Rectal smooth muscle tissue (tissue), 1 donor: ENCODE results near the gene LDHB.

Source experiments
- H3K27ac ChIP-seq: one replicate; pipeline ENCODE4 v1.7.0; 2013; ENCODE audit warnings: low read depth, low read length, inconsistent platforms
- H3K27me3 ChIP-seq: one replicate; pipeline ENCODE4 v1.7.0; 2013; ENCODE audit warnings: low read length; ENCODE audit not compliant: control insufficient read depth, insufficient read depth
- H3K36me3 ChIP-seq: one replicate; pipeline ENCODE4 v1.7.0; 2013; ENCODE audit warnings: low read length; ENCODE audit not compliant: control insufficient read depth, insufficient read depth
- H3K4me1 ChIP-seq: one replicate; pipeline ENCODE4 v1.7.0; 2013; ENCODE audit warnings: low read length; ENCODE audit not compliant: control insufficient read depth, insufficient read depth
- H3K4me3 ChIP-seq: one replicate; pipeline ENCODE4 v1.7.0; 2013; ENCODE audit warnings: low read length
- H3K9ac ChIP-seq: one replicate; pipeline ENCODE4 v1.7.0; 2013; ENCODE audit warnings: low read length

LDHB gene

DNA sequence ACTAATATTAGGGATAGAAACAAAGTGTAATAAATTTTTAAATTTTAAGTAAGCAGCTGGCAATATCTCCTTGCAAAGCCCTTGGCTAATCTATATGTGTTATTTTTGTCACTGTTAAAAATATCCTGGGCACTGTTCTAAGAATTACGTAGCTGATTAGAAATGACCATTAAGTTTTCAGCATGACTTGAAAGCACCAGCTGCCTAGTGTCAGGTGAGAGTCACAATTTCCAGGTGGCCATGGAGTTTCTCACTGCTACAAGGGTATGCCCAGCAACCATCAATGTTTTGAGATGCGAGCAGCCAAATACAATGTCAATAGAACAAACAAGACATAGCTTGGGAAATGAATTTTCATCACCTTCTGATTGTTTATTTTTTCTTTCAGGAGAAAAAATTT is 29.7 kb downstream of the LDHB start:
- no peak overlapping the region for H3K9ac ChIP-seq
- no peaks in the 10 kb centered on the region for H3K27me3 ChIP-seq
- no peaks in the 10 kb centered on the region for H3K4me1 ChIP-seq
- H3K4me3 ChIP-seq: no peak overlapping the region
- no peaks in the 10 kb centered on the region for H3K36me3 ChIP-seq
- no peak overlapping the region for H3K27ac ChIP-seq

DNA sequence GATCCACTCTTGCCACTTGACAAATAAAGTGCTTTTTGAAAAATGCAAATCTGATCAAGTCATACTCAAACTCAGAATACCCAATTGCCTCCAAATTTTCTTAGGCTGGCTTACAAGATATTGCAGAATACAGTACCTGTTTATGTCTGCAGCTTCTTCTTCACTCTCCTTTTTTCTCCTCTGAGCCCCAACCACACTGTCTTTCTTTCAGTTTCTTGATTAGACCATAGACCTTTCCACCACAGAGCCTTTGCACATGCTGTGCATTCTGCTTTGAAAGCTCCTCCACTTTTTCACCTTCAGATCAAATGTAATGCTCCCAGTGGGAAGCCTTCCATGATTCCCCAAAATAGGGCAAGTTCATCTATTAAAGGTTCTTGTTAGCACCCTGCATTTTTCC is 39.1 kb downstream of the LDHB start:
- H3K27me3 ChIP-seq: no peaks in the 10 kb centered on the region

DNA sequence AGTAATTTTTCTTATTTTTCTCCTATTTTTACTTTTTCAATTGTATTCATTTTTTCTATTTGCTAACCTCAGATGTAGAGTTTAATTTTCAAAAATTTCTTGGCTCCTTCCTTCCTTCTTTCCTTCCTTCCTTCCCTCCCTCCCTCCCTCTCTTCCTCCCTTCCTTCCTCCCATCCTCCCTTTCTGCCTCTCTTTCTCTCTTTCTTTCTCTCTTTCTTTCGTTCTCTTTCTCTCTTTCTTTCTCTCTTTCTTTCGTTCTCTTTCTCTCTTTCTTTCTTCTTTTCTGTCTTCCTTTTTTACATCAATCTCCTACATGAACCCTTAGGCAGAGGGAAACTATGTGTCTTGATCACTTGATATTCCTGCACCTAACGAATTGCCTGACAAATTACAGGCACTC is 40.6 kb downstream of the LDHB start:
- Histone ChIP-seq H3K27ac (no peak overlapping the region), H3K4me1 (no peaks in the 10 kb centered on the region), H3K36me3 (no peaks in the 10 kb centered on the region), H3K9ac (no peak overlapping the region), H3K4me3 (no peak overlapping the region), H3K27me3 (no peaks in the 10 kb centered on the region)

More for the DNA sequence above, 39.1 kb downstream of the LDHB start:
- Histone ChIP-seq H3K4me3 (no peak overlapping the region), H3K9ac (no peak overlapping the region), H3K4me1 (no peaks in the 10 kb centered on the region), H3K27ac (no peak overlapping the region), H3K36me3 (no peaks in the 10 kb centered on the region)

DNA sequence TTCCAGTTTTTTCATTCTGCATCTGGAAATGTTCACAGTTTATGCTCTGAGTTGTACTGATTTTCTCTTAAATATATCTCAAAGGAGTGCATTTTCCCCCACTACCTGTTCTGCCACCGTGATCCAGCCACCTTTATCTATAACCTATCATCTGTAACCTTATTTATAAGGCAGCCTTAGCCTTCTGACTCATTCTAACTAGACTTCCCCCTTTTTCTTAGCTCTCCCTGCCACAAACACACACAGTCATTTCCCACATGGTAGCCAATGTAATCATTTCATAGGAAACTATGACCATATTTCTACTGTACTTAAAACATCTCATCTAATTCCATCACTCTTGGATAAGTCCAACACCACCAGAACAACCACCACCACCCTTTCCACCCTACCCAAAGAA is 42.2 kb downstream of the LDHB start:
- H3K4me3 ChIP-seq: no peak overlapping the region
- H3K27me3 ChIP-seq: no peaks in the 10 kb centered on the region
- H3K27ac ChIP-seq: no peak overlapping the region
- no peaks in the 10 kb centered on the region for H3K36me3 ChIP-seq
- no peak overlapping the region for H3K9ac ChIP-seq
- H3K4me1 ChIP-seq: no peaks in the 10 kb centered on the region

DNA sequence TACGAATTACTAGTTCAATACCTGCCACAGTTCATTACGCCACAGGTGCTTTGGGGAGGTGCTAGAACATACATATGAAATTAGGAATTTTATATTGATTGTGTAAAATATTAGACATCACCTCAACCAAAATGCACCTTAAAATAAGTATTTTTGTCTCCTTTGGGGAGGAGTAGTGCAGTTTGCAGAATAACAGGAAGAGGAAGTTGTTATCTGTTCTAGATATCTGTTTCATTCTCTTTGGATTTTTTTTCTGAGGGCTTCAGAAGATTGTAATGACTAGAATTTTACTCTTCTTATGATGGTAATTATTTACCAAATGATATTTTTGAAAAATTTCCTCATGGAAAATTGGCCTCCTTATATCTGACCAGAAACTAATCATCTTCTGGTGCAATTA is 43.1 kb downstream of the LDHB start:
- Histone ChIP-seq H3K4me3 (no peak overlapping the region), H3K9ac (no peak overlapping the region), H3K27ac (no peak overlapping the region), H3K36me3 (no peaks in the 10 kb centered on the region), H3K27me3 (no peaks in the 10 kb centered on the region), H3K4me1 (no peaks in the 10 kb centered on the region)

DNA sequence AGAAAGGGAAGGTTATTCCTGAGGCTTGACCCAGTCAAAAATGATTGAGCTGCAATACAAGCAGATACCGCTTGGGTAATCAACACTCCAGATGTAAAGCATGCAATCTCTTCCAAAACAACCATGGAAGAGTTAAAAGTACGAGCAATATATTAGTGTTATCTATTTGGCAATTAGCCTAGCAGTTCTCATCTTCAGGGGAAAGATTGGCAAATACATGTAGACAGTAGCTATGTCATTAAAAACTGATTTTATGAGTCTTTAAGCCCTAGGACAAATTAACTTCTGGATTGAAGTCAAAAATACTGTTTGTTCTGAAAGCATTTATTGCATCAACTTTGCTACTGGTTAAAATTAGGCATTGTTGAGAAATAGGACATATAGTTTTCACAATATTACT is 43.7 kb downstream of the LDHB start:
- Histone ChIP-seq H3K4me1 (no peaks in the 10 kb centered on the region), H3K27ac (no peak overlapping the region), H3K4me3 (no peak overlapping the region), H3K36me3 (no peaks in the 10 kb centered on the region), H3K9ac (no peak overlapping the region), H3K27me3 (no peaks in the 10 kb centered on the region)

DNA sequence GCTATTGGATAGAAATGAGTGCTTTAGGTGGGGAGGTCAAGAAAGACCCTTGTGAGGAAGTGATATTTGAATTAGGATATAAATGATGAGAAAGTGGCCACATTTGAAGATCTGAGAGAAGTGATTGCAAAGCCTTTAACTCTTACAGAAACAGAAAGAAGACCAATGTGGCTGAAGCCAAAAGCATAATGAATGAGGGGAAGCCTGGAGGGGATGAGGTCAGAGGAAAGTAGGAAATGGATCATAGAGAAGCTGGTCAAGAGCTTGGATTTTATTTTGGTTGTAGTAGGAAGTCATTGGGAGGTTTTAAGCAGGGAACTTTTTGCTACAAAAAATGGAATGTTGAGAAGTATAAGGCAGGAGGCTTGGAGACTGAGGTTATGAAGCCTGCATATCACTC is 49.4 kb downstream of the LDHB start:
- Histone ChIP-seq H3K9ac (no peak overlapping the region), H3K36me3 (no peaks in the 10 kb centered on the region), H3K27me3 (no peaks in the 10 kb centered on the region), H3K27ac (no peak overlapping the region), H3K4me3 (no peak overlapping the region), H3K4me1 (no peaks in the 10 kb centered on the region)

DNA sequence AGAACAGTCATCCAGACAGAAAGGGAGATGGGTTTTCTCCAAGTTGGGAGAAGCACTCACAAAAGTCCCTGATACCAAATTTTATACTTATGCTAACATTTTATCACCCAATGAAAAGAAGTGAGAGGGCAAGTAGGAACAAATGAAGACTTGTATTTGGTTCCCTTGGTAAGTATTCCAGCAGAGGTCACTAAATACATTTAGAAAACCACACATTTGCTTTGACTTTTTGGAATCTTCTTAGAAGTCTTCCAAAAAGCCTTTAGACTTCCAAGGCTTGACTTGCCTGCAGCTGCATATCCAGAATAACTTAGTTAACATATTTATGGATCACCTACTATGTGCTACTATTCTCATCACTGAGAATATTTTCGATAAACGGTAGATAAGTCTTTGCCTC is 49.9 kb downstream of the LDHB start:
- H3K4me1 ChIP-seq: no peaks in the 10 kb centered on the region
- H3K9ac ChIP-seq: no peak overlapping the region
- H3K27me3 ChIP-seq: no peaks in the 10 kb centered on the region
- H3K27ac ChIP-seq: no peak overlapping the region
- H3K4me3 ChIP-seq: no peak overlapping the region
- H3K36me3 ChIP-seq: no peaks in the 10 kb centered on the region

DNA sequence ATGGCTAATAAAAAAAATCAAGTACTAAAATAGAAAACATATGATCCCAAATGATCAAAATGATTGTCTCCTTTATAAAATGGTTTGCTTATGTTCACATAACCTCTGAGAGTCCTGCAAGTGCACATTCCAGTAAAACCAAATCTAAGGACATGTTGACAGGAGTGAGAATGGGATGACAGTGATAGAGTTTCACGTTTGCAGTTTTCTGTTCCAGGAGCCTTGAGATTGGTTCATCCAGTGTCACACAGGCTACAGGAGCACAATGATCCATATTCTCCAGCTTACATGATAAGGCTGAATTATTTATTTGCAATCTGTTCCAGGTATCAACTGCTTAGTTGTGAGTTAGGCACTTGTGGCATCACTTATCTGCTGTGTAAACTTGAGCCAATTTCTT is 51.5 kb downstream of the LDHB start:
- Histone ChIP-seq H3K4me1 (no peaks in the 10 kb centered on the region), H3K4me3 (no peak overlapping the region), H3K9ac (no peak overlapping the region), H3K27me3 (no peaks in the 10 kb centered on the region), H3K27ac (no peak overlapping the region), H3K36me3 (no peaks in the 10 kb centered on the region)

DNA sequence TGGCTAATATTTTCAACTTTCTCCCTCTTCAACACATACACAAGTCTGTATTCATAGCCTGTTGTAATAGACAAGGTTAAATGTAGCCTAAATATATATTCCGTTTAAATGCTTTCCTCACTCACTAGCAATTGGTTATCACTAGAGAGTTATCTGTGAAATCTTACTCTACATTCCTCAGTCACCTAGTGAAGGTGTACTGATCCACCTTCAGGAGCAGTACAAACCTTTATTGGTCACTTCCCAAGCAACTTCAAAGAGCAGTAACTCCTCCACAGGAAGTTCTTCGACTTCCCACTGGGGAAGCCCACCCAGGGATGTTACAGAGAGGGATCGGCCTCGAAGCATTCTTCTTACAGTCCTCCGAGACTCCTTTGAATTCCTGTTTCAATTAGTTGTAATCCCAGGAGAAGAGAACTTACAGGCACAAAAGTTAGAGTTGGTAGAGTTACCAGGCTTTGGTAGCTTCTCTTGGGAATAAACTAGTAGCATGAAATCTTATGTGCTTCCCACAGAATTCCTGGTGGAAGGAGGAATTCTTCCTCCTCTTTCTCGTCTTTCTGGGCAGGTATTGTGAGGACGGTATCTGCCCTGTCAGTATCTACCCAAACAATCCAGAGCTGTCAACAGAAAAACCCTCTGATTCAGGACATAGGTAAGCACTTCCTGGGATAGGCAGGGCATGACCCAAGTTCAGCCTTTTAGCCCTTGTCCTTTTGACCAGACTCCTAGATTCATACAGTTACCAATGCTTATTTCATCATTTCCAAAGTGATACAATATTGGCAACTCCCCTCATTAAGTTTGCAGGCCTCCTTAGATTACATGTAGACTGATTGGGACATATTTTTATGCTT is 53.2 kb downstream of the LDHB start, which contains the start of gene GYS2:
TSS of gene GYS2 (minus strand) at position 603 of the 857 bp plus-strand sequence. CDS start at position 348, 255 bp downstream.
- no peaks in the 10 kb centered on the region for H3K36me3 ChIP-seq
- no peaks in the 10 kb centered on the region for H3K4me1 ChIP-seq
- no peaks in the 10 kb centered on the region for H3K27me3 ChIP-seq
- no peak within 1 kb of the TSS for H3K9ac ChIP-seq
- H3K4me3 ChIP-seq: no peak within 1 kb of the TSS
- no peak within 1 kb of the TSS for H3K27ac ChIP-seq

DNA sequence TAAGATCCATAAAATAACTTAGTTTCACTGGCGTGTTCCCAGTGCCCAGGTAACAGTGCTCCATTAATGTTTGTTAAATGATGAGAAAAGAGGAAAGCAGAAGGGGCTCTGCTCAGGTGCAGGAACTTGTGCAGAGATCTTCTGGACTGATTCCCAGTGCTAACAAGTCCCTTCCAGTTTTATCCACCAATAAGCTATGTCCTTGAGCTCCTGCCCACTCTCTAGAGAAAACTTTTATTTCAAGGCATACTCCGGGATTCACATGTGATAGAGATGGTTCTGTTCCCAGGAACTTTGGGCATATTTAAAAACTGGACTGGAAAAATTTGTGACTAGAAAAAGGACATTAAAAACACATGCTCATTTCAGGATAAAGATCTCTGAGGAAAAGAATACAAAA is 54.9 kb downstream of the LDHB start:
- H3K36me3 ChIP-seq: no peaks in the 10 kb centered on the region
- H3K27ac ChIP-seq: no peak overlapping the region
- no peak overlapping the region for H3K9ac ChIP-seq
- no peaks in the 10 kb centered on the region for H3K4me1 ChIP-seq
- no peak overlapping the region for H3K4me3 ChIP-seq
- no peaks in the 10 kb centered on the region for H3K27me3 ChIP-seq

DNA sequence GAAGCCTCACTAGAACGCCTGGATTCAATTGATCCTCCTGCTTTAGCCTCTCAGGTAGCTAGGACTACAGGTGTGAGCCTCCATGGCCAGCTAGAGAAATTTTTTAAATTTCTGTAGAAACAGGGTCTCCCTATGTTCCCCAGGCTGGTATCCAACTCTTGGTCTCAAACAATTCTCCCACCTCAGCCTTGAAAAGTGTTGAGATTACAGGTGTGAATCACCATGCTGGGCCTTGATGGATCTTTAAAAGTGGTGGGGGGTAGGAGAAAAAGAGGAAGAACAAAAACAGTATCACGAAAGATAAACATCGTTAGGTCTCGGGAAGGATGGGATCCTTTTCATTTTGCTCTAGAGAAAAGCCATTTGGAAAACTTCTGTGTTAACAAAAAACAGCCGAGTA is 57.4 kb downstream of the LDHB start:
- H3K4me3 ChIP-seq: no peak overlapping the region
- H3K27ac ChIP-seq: no peak overlapping the region
- no peaks in the 10 kb centered on the region for H3K36me3 ChIP-seq
- no peaks in the 10 kb centered on the region for H3K4me1 ChIP-seq
- no peaks in the 10 kb centered on the region for H3K27me3 ChIP-seq
- no peak overlapping the region for H3K9ac ChIP-seq
